CD14-positive monocyte (primary cell): ENCODE measurements around the gene CHN1. TPM values are rescaled to one million over a fixed set of nuclear protein-coding genes. Genes with fewer than 3 reads are reported as not detected.

Experiments used
- DNase-seq, 3 donors: peaks; one replicate each; pipeline ENCODE4 v3.0.0-alpha.2; 2011 to 2022
- H2AFZ ChIP-seq: 2 replicates; pipeline ENCODE4 v1.6.0; 2012; ENCODE audit warnings: mild to moderate bottlenecking, low read depth, low read length, inconsistent platforms; ENCODE audit not compliant: insufficient read depth, poor library complexity, severe bottlenecking
- H3K27ac ChIP-seq, 2 donors: 1 replicate in 1 of 2; 2 replicates in 1 of 2; pipeline ENCODE4 v1.5.1; 2012 to 2013; ENCODE audit warnings: low read length in 2 of 2, control low read depth in 1 of 2, inconsistent platforms in 1 of 2, low read depth in 1 of 2, mild to moderate bottlenecking in 1 of 2
- H3K27me3 ChIP-seq, 2 donors: one replicate each; pipeline versions ENCODE4 v1.6.0 to v1.6.1; 2011 to 2013; ENCODE audit warnings: low read length in 2 of 2; ENCODE audit not compliant: control insufficient read depth in 2 of 2, insufficient read depth in 2 of 2
- H3K36me3 ChIP-seq, 2 donors: replicated peaks in 1 of 2; 1 replicate in 1 of 2; 2 replicates in 1 of 2; pipeline versions ENCODE4 v1.5.1 to v1.6.1; 2012 to 2013; ENCODE audit warnings: low read length in 2 of 2, control low read depth in 1 of 2, inconsistent platforms in 1 of 2, mild to moderate bottlenecking in 1 of 2; ENCODE audit not compliant: insufficient read depth in 2 of 2, control insufficient read depth in 1 of 2
- H3K4me1 ChIP-seq, 2 donors: 1 replicate in 1 of 2; 2 replicates in 1 of 2; pipeline versions ENCODE4 v1.5.1 to v1.6.1; 2012 to 2013; ENCODE audit warnings: low read length in 2 of 2, control low read depth in 1 of 2, inconsistent platforms in 1 of 2, mild to moderate bottlenecking in 1 of 2, moderate library complexity in 1 of 2; ENCODE audit not compliant: insufficient read depth in 2 of 2, control insufficient read depth in 1 of 2
- H3K4me2 ChIP-seq: replicated peaks from 2 replicates; pipeline ENCODE3; 2012; ENCODE audit warnings: low read length, moderate library complexity, mild to moderate bottlenecking; ENCODE audit not compliant: poor library complexity, severe bottlenecking; ENCODE audit errors: extremely low read depth
- H3K4me3 ChIP-seq, 3 experiments: fragments of 200-600 bp in 1 of 3; sonication (generic) in 1 of 3; replicated peaks in 1 of 3; 1 replicate in 2 of 3; 2 replicates in 1 of 3; pipeline ENCODE4 v1.5.1; 2011 to 2013; ENCODE audit warnings: low read length in 3 of 3, mild to moderate bottlenecking in 3 of 3, control low read depth in 2 of 3, low read depth in 2 of 3, inconsistent platforms in 1 of 3, moderate library complexity in 1 of 3
- H3K79me2 ChIP-seq: 2 replicates; pipeline ENCODE4 v1.6.0; 2012; ENCODE audit warnings: mild to moderate bottlenecking, control low read depth, inconsistent platforms, low read length, moderate library complexity; ENCODE audit not compliant: insufficient read depth
- H3K9ac ChIP-seq: 2 replicates; pipeline ENCODE4 v1.6.0; 2017; ENCODE audit warnings: low read length, mild to moderate bottlenecking; ENCODE audit not compliant: insufficient read depth, poor library complexity, severe bottlenecking
- H3K9me3 ChIP-seq, 2 donors: replicated peaks in 1 of 2; 1 replicate in 1 of 2; 2 replicates in 1 of 2; pipeline versions ENCODE4 v1.5.1 to v1.6.1; 2012 to 2013; ENCODE audit warnings: low read length in 2 of 2, control low read depth in 1 of 2; ENCODE audit not compliant: control insufficient read depth in 1 of 2, insufficient read depth in 1 of 2
- H4K20me1 ChIP-seq: 2 replicates; pipeline ENCODE4 v1.6.0; 2012; ENCODE audit warnings: mild to moderate bottlenecking, low read length, control low read depth, moderate library complexity; ENCODE audit not compliant: insufficient read depth
- H3K27ac Mint-ChIP-seq, 7 donors: one replicate each; pipeline ENCODE4 v1.8.0; 2020; ENCODE audit warnings: mild to moderate bottlenecking in 7 of 7, mixed read lengths in 7 of 7, moderate library complexity in 6 of 7, inconsistent platforms in 2 of 7
- H3K27me3 Mint-ChIP-seq, 3 donors: one replicate each; pipeline ENCODE4 v1.8.0; 2021 to 2022; ENCODE audit warnings: low read depth in 3 of 3, mild to moderate bottlenecking in 3 of 3, mixed read lengths in 3 of 3, moderate library complexity in 3 of 3, inconsistent platforms in 1 of 3
- H3K36me3 Mint-ChIP-seq, 2 donors: one replicate each; pipeline ENCODE4 v1.8.0; 2020; ENCODE audit warnings: mixed read lengths in 2 of 2, inconsistent platforms in 1 of 2, mild to moderate bottlenecking in 1 of 2
- H3K4me1 Mint-ChIP-seq: one replicate; pipeline ENCODE4 v1.8.0; 2020; ENCODE audit warnings: mild to moderate bottlenecking, mixed read lengths
- H3K4me3 Mint-ChIP-seq, 2 donors: one replicate each; pipeline ENCODE4 v1.8.0; 2020; ENCODE audit warnings: mild to moderate bottlenecking in 2 of 2, mixed read lengths in 2 of 2, moderate library complexity in 1 of 2
- H3K9me3 Mint-ChIP-seq, 7 donors: one replicate each; pipeline ENCODE4 v1.8.0; 2020 to 2022; ENCODE audit warnings: mixed read lengths in 7 of 7, mild to moderate bottlenecking in 6 of 7, moderate library complexity in 6 of 7, inconsistent platforms in 2 of 7
- WGBS: methylation state at CpG from one replicate; pipeline ENCODE4 v1.1.5; 2013; ENCODE audit warnings: missing lambda C conversion rate; ENCODE audit not compliant: insufficient coverage; 5-methylcytosine and 5-hydroxymethylcytosine counted together
- intact Hi-C, 2 donors: fragments of 100-400 bp; cut with micrococcal nuclease; formaldehyde crosslinking; loops; one replicate each; pipeline versions ENCODE4 v1.15.0 to v1.15.1; 2023
- polyA plus RNA-seq, 3 donors: library from polyadenylated mRNA; depleted of rRNA in 1 of 3; unstranded in 2 of 3; stranded (reverse) in 1 of 3; fragments of 300-500 nt in 2 of 3; fragments of >200 nt in 1 of 3; fragmentation: Illumina TruSeq in 2 of 3; gene quantifications; 1 replicate in 2 of 3; 2 replicates in 1 of 3; pipeline ENCODE4 v1.2.3, GENCODE V29; 2012 to 2021
- TF ChIP-seq, protein P1 (sequence below): fragments of 200-600 bp; IDR thresholded peaks from one replicate; pipeline ENCODE4 v1.8.0; 2022; ENCODE audit warnings: antibody characterized with exemption, mild to moderate bottlenecking

CHN1 gene
- polyA plus RNA-seq, 3 donors = 0.36 TPM; not detected in 2

DNA sequence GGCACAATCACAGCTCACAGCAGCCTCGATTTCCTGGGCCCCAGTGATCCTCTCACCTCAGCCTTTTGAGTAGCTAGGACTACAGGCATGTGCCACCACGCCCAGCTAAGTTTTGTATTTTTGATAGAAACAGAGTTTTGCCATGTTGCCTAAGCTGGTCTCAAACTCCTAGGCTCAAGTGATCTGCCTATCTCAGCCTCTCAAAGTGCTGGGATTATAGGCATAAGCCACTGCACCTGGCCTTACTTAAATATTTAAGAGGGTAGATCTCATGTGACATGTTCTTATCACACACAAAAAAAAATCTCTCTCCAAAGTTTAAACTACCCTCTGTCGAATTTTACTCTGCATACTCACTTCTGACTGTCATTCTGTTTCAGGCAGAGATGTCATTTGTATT lies 165.5 kb downstream of the CHN1 start:
- Mint-ChIP-seq H3K4me1 (no peaks in the 10 kb centered on the region), H3K27me3 (peaks cover 0 to 4% (median 3%) of the 10 kb centered on the region in 3 donors), H3K9me3 (peaks cover 0 to 1% (median 0%) of the 10 kb centered on the region in 7 donors), H3K4me3 (no peak overlapping the region), H3K36me3 (no peaks in the 10 kb centered on the region), H3K27ac (no peak overlapping the region)
- Histone ChIP-seq H3K4me1 (no peaks in the 10 kb centered on the region), H4K20me1 (no peaks in the 10 kb centered on the region), H3K27me3 (no peaks in the 10 kb centered on the region), H3K4me3 (no peak overlapping the region), H3K27ac (no peak overlapping the region), H2AFZ (no peak overlapping the region), H3K9me3 (no peaks in the 10 kb centered on the region), H3K79me2 (no peaks in the 10 kb centered on the region), H3K36me3 (no peaks in the 10 kb centered on the region), H3K4me2 (no peak overlapping the region), H3K9ac (no peak overlapping the region)
- intact Hi-C loops = no loop called here
- TF ChIP-seq, protein P1, sequence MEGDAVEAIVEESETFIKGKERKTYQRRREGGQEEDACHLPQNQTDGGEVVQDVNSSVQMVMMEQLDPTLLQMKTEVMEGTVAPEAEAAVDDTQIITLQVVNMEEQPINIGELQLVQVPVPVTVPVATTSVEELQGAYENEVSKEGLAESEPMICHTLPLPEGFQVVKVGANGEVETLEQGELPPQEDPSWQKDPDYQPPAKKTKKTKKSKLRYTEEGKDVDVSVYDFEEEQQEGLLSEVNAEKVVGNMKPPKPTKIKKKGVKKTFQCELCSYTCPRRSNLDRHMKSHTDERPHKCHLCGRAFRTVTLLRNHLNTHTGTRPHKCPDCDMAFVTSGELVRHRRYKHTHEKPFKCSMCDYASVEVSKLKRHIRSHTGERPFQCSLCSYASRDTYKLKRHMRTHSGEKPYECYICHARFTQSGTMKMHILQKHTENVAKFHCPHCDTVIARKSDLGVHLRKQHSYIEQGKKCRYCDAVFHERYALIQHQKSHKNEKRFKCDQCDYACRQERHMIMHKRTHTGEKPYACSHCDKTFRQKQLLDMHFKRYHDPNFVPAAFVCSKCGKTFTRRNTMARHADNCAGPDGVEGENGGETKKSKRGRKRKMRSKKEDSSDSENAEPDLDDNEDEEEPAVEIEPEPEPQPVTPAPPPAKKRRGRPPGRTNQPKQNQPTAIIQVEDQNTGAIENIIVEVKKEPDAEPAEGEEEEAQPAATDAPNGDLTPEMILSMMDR = no peak
- WGBS = no CpG with 5 or more reads among the region's 3 CpGs
- no peak for DNase-seq

DNA sequence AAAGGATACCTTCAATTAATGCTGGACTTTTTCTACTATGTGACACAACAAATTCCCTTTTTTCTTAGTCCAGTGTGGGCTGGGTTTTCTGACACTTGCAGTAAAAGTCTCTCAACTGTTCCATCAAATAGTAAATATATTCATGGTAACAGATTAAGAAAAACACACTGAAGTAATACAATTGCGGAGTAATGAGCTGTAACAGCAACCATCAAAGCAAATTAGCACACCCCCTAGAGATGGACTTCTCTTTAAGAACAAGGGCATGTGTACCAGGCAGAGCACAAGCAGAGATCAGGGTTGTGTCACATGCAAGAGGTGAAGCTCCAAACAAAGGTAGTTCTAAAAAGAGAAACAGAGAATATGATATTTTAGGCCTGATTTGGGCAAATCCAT lies 168.2 kb downstream of the CHN1 start:
- H3K4me3 Mint-ChIP-seq = no peak overlapping the region
- no peaks in the 10 kb centered on the region for H3K79me2 ChIP-seq
- H3K27me3 ChIP-seq = no peaks in the 10 kb centered on the region
- H3K9me3 Mint-ChIP-seq = peaks cover 1 to 9% (median 4%) of the 10 kb centered on the region in 7 donors
- no peaks in the 10 kb centered on the region for H3K36me3 ChIP-seq
- DNase-seq = no peak
- H4K20me1 ChIP-seq = no peaks in the 10 kb centered on the region
- H3K9ac ChIP-seq = no peak overlapping the region
- H2AFZ ChIP-seq = no peak overlapping the region
- TF ChIP-seq, protein P1 = no peak
- no peaks in the 10 kb centered on the region for H3K4me1 Mint-ChIP-seq
- no peak overlapping the region for H3K27ac ChIP-seq
- no peak overlapping the region for H3K27ac Mint-ChIP-seq
- no peak overlapping the region for H3K4me2 ChIP-seq
- H3K9me3 ChIP-seq = no peaks in the 10 kb centered on the region
- H3K4me1 ChIP-seq = no peaks in the 10 kb centered on the region
- WGBS = no CpG with 5 or more reads among the region's 1 CpG
- H3K4me3 ChIP-seq = no peak overlapping the region
- H3K36me3 Mint-ChIP-seq = no peaks in the 10 kb centered on the region
- peaks cover 0 to 4% (median 2%) of the 10 kb centered on the region in 3 donors for H3K27me3 Mint-ChIP-seq
- intact Hi-C loops = no loop called here
